Measurements from ENCODE around the gene RUNDC3A. TPM values are rescaled to one million over a fixed set of nuclear protein-coding genes. Genes with fewer than 3 reads are reported as not detected.

RUNDC3A gene
- total and polyA plus RNA-seq, 7 donors: 0.09 to 0.39 (median 0.16) TPM; not detected in 3

GRCh38 chr17:44348234-44348987 lies 40.0 kb downstream of the RUNDC3A start:
- Histone ChIP-seq H3K9me3 (no peaks in the 10 kb centered on the region), H3K27ac (no peak overlapping the region), H3K27me3 (ENCODE audit: insufficient read depth in 3 of 3, low read length in 2 of 3) (no peaks in the 10 kb centered on the region), H3K36me3 (ENCODE audit: insufficient read depth in 1 of 2, low read depth in 1 of 2) (peaks cover 0 to 42% of the 10 kb centered on the region in 2 donors), H3K4me1 (peaks cover 5% of the 10 kb centered on the region), H3K4me3 (no peak overlapping the region)
- DNase-seq (no peak), ATAC-seq (no peak)
- intact Hi-C loops (cut with DNase I): loop anchor here (5.0 kb wide), 3 partner anchors 136 to 206 kb away; partner anchors contain the start of gene HROB (in 1 of the 2)
- TF ChIP-seq CTCF (IDR thresholded peaks at IDR 0.05): no peak
- WGBS, 3 donors: 80 to 81% (median 80%) methylated on average over 9 of the region's 9 CpGs

- TF ChIP-seq CTCF (IDR thresholded peaks at IDR 0.05): no peak
- intact Hi-C loops (cut with DNase I): loop anchor here (5.0 kb wide), 3 partner anchors 137 to 207 kb away; partner anchors contain the start of gene HROB (in 1 of the 2)
- Histone ChIP-seq H3K4me1 (peaks cover 5% of the 10 kb centered on the region), H3K27ac (no peak overlapping the region), H3K27me3 (ENCODE audit: insufficient read depth in 3 of 3, low read length in 2 of 3) (no peaks in the 10 kb centered on the region), H3K9me3 (no peaks in the 10 kb centered on the region), H3K4me3 (no peak overlapping the region), H3K36me3 (ENCODE audit: insufficient read depth in 1 of 2, low read depth in 1 of 2) (peaks cover 0 to 42% of the 10 kb centered on the region in 2 donors)
- DNase-seq (no peak), ATAC-seq (no peak)
- WGBS, 3 donors: 69 to 81% (median 76%) methylated on average over 6 of the region's 6 CpGs
Observed at GRCh38 chr17:44348988-44349364, 40.6 kb downstream of the RUNDC3A start.

- no peak for ATAC-seq
- Histone ChIP-seq H3K27me3 (ENCODE audit: insufficient read depth in 3 of 3, low read length in 2 of 3) (no peaks in the 10 kb centered on the region), H3K27ac (no peak overlapping the region), H3K4me3 (no peak overlapping the region), H3K4me1 (no peaks in the 10 kb centered on the region), H3K9me3 (no peaks in the 10 kb centered on the region), H3K36me3 (ENCODE audit: insufficient read depth in 1 of 2, low read depth in 1 of 2) (peaks cover 0 to 42% of the 10 kb centered on the region in 2 donors)
- WGBS, 3 donors: 84 to 92% (median 88%) methylated on average over 12 of the region's 12 CpGs
- no peak for DNase-seq
- intact Hi-C loops (cut with DNase I): loop anchor here (5.0 kb wide), 3 partner anchors 137 to 207 kb away; partner anchors contain the start of gene HROB (in 1 of the 2)
- TF ChIP-seq CTCF (IDR thresholded peaks at IDR 0.05): no peak
Observed at GRCh38 chr17:44349553-44350070, 41.2 kb downstream of the RUNDC3A start.

GRCh38 chr17:44350733-44351226 lies 42.4 kb downstream of the RUNDC3A start:
- Histone ChIP-seq H3K27me3 (ENCODE audit: insufficient read depth in 3 of 3, low read length in 2 of 3) (peaks cover 0 to 1% (median 0%) of the 10 kb centered on the region in 3 donors), H3K27ac (no peak overlapping the region), H3K4me1 (no peaks in the 10 kb centered on the region), H3K36me3 (ENCODE audit: insufficient read depth in 1 of 2, low read depth in 1 of 2) (peaks cover 0 to 42% of the 10 kb centered on the region in 2 donors), H3K9me3 (no peaks in the 10 kb centered on the region), H3K4me3 (no peak overlapping the region)
- 65 to 71% (median 68%) methylated on average over 6 of the region's 6 CpGs for WGBS, 3 donors
- ATAC-seq (peak; percentile 57 to 68 (median 64)), DNase-seq (peak; percentile 60 to 75)
- intact Hi-C loops (cut with DNase I): no loop called here
- TF ChIP-seq CTCF (IDR thresholded peaks at IDR 0.05): peak; percentile 59

Data from psoas muscle (tissue), 8 donors.